Muscle layer of duodenum (tissue), 2 donors: ENCODE data around the gene ZDHHC9.

Source experiments
- H3K27ac ChIP-seq: one replicate; pipeline ENCODE4 v1.7.0; 2013; ENCODE audit warnings: mild to moderate bottlenecking, low read length
- H3K27me3 ChIP-seq: one replicate; pipeline ENCODE4 v1.7.0; 2013; ENCODE audit warnings: low read depth, mild to moderate bottlenecking, control low read depth, low read length
- H3K36me3 ChIP-seq, 2 donors: one replicate each; pipeline ENCODE4 v1.7.0; 2013; ENCODE audit warnings: low read length in 2 of 2, control low read depth in 1 of 2, mild to moderate bottlenecking in 1 of 2; ENCODE audit not compliant: insufficient read depth in 2 of 2, control insufficient read depth in 1 of 2
- H3K4me1 ChIP-seq, 2 donors: one replicate each; pipeline ENCODE4 v1.7.0; 2013; ENCODE audit warnings: low read length in 2 of 2, mild to moderate bottlenecking in 2 of 2, control low read depth in 1 of 2, moderate library complexity in 1 of 2; ENCODE audit not compliant: insufficient read depth in 2 of 2, control insufficient read depth in 1 of 2
- H3K4me3 ChIP-seq, 2 donors: one replicate each; pipeline ENCODE4 v1.7.0; 2013; ENCODE audit warnings: low read length in 2 of 2, low read depth in 1 of 2, mild to moderate bottlenecking in 1 of 2
- H3K9me3 ChIP-seq, 2 donors: one replicate each; pipeline ENCODE4 v1.7.0; 2013; ENCODE audit warnings: low read length in 2 of 2, control low read depth in 1 of 2, mild to moderate bottlenecking in 1 of 2; ENCODE audit not compliant: control insufficient read depth in 1 of 2
- donor health status: healthy.

The ZDHHC9 gene

GRCh38 chrX:129842510-129843208 is 1.0 kb downstream of the ZDHHC9 start:
- H3K36me3 ChIP-seq, result peaks cover 0 to 5% of the 10 kb centered on the region in 2 donors
- H3K4me3 ChIP-seq, result peak overlapping the region; percentile 73 to 76
- peaks cover 0 to 3% of the 10 kb centered on the region in 2 donors for H3K4me1 ChIP-seq
- H3K9me3 ChIP-seq, result no peaks in the 10 kb centered on the region
- no peaks in the 10 kb centered on the region for H3K27me3 ChIP-seq
- peak overlapping the region; percentile 67 for H3K27ac ChIP-seq

GRCh38 chrX:129840344-129840743 is 3.3 kb downstream of the ZDHHC9 start:
- H3K27me3 ChIP-seq, result no peaks in the 10 kb centered on the region
- H3K9me3 ChIP-seq, result no peaks in the 10 kb centered on the region
- peak overlapping the region in 1 of 2 donors; percentile 11 for H3K4me3 ChIP-seq
- H3K4me1 ChIP-seq, result peaks cover 0 to 3% of the 10 kb centered on the region in 2 donors
- no peak overlapping the region for H3K27ac ChIP-seq
- H3K36me3 ChIP-seq, result peaks cover 0 to 5% of the 10 kb centered on the region in 2 donors

- Histone ChIP-seq H3K36me3 (peaks cover 0 to 5% of the 10 kb centered on the region in 2 donors), H3K9me3 (no peaks in the 10 kb centered on the region), H3K27ac (no peak overlapping the region), H3K4me1 (no peaks in the 10 kb centered on the region), H3K27me3 (no peaks in the 10 kb centered on the region), H3K4me3 (no peak overlapping the region)
These were observed 6.9 kb downstream of the ZDHHC9 start for GRCh38 chrX:129836827-129837226.

GRCh38 chrX:129833153-129833990 is 10.3 kb downstream of the ZDHHC9 start:
- Histone ChIP-seq H3K27me3 (no peaks in the 10 kb centered on the region), H3K4me1 (no peaks in the 10 kb centered on the region), H3K9me3 (no peaks in the 10 kb centered on the region), H3K36me3 (no peaks in the 10 kb centered on the region), H3K4me3 (no peak overlapping the region), H3K27ac (no peak overlapping the region)

GRCh38 chrX:129831091-129831885 is 12.4 kb downstream of the ZDHHC9 start:
- Histone ChIP-seq H3K36me3 (peaks cover 0 to 3% of the 10 kb centered on the region in 2 donors), H3K27ac (no peak overlapping the region), H3K4me1 (peaks cover 0 to 2% of the 10 kb centered on the region in 2 donors), H3K27me3 (no peaks in the 10 kb centered on the region), H3K9me3 (no peaks in the 10 kb centered on the region), H3K4me3 (no peak overlapping the region)

GRCh38 chrX:129830494-129830893 is 13.2 kb downstream of the ZDHHC9 start:
- Histone ChIP-seq H3K9me3 (no peaks in the 10 kb centered on the region), H3K4me1 (peaks cover 0 to 3% of the 10 kb centered on the region in 2 donors), H3K36me3 (peaks cover 0 to 7% of the 10 kb centered on the region in 2 donors), H3K27ac (no peak overlapping the region), H3K4me3 (no peak overlapping the region), H3K27me3 (no peaks in the 10 kb centered on the region)

GRCh38 chrX:129825746-129826505 is 17.8 kb downstream of the ZDHHC9 start:
- Histone ChIP-seq H3K36me3 (peaks cover 0 to 7% of the 10 kb centered on the region in 2 donors), H3K4me3 (no peak overlapping the region), H3K27ac (no peak overlapping the region), H3K4me1 (peaks cover 0 to 3% of the 10 kb centered on the region in 2 donors), H3K9me3 (no peaks in the 10 kb centered on the region), H3K27me3 (no peaks in the 10 kb centered on the region)

GRCh38 chrX:129824620-129825019 is 19.1 kb downstream of the ZDHHC9 start:
- Histone ChIP-seq H3K4me1 (peaks cover 0 to 3% of the 10 kb centered on the region in 2 donors), H3K27ac (no peak overlapping the region), H3K36me3 (peaks cover 0 to 7% of the 10 kb centered on the region in 2 donors), H3K27me3 (no peaks in the 10 kb centered on the region), H3K4me3 (no peak overlapping the region), H3K9me3 (no peaks in the 10 kb centered on the region)

- Histone ChIP-seq H3K9me3 (no peaks in the 10 kb centered on the region), H3K36me3 (peaks cover 0 to 7% of the 10 kb centered on the region in 2 donors), H3K4me3 (no peak overlapping the region), H3K27me3 (no peaks in the 10 kb centered on the region), H3K27ac (no peak overlapping the region), H3K4me1 (peaks cover 0 to 3% of the 10 kb centered on the region in 2 donors)
These were observed 20.2 kb downstream of the ZDHHC9 start for GRCh38 chrX:129823522-129823921.

- Histone ChIP-seq H3K27me3 (no peaks in the 10 kb centered on the region), H3K27ac (no peak overlapping the region), H3K9me3 (no peaks in the 10 kb centered on the region), H3K4me1 (peaks cover 0 to 3% of the 10 kb centered on the region in 2 donors), H3K36me3 (peaks cover 0 to 7% of the 10 kb centered on the region in 2 donors), H3K4me3 (no peak overlapping the region)
These were observed 20.6 kb downstream of the ZDHHC9 start for GRCh38 chrX:129823115-129823514.
